Adrenal gland (tissue), 5 donors: ENCODE results near the gene CLASP1.

Source experiments
- POLR2A ChIP-seq, 2 donors: fragments of 450-650 bp; IDR thresholded peaks; one replicate each; pipeline ENCODE4 v1.6.1; 2017; ENCODE audit warnings: antibody characterized with exemption in 2 of 2, mild to moderate bottlenecking in 2 of 2, moderate library complexity in 1 of 2
- TF ChIP-seq, protein P1 (sequence below), 6 experiments: fragments of 450-650 bp in 4 of 6; fragments of 200-600 bp in 2 of 6; sonication (generic) in 1 of 6; IDR thresholded peaks; 1 replicate in 5 of 6; 2 replicates in 1 of 6; pipeline versions ENCODE4 v1.5.1 to v1.8.0; 2016 to 2021; ENCODE audit warnings: antibody characterized with exemption in 6 of 6, mild to moderate bottlenecking in 2 of 6, moderate library complexity in 1 of 6
- donor health status: DM: no; HTN: no; CAD: no.

GRCh38 chr2:121307048-121307447, 342.2 kb downstream of the CLASP1 start:
- TF ChIP-seq, protein P1, sequence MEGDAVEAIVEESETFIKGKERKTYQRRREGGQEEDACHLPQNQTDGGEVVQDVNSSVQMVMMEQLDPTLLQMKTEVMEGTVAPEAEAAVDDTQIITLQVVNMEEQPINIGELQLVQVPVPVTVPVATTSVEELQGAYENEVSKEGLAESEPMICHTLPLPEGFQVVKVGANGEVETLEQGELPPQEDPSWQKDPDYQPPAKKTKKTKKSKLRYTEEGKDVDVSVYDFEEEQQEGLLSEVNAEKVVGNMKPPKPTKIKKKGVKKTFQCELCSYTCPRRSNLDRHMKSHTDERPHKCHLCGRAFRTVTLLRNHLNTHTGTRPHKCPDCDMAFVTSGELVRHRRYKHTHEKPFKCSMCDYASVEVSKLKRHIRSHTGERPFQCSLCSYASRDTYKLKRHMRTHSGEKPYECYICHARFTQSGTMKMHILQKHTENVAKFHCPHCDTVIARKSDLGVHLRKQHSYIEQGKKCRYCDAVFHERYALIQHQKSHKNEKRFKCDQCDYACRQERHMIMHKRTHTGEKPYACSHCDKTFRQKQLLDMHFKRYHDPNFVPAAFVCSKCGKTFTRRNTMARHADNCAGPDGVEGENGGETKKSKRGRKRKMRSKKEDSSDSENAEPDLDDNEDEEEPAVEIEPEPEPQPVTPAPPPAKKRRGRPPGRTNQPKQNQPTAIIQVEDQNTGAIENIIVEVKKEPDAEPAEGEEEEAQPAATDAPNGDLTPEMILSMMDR (IDR thresholded peaks at IDR 0.05), result no peak
- TF ChIP-seq POLR2A (IDR thresholded peaks at IDR 0.05), result no peak
